ENCODE data around the gene SPOCK2. TPM values are rescaled to one million over a fixed set of nuclear protein-coding genes. Genes with fewer than 3 reads are reported as not detected.

Gene SPOCK2
- total RNA-seq, 1 donor from 2014 or later = 3.2 TPM

DNA sequence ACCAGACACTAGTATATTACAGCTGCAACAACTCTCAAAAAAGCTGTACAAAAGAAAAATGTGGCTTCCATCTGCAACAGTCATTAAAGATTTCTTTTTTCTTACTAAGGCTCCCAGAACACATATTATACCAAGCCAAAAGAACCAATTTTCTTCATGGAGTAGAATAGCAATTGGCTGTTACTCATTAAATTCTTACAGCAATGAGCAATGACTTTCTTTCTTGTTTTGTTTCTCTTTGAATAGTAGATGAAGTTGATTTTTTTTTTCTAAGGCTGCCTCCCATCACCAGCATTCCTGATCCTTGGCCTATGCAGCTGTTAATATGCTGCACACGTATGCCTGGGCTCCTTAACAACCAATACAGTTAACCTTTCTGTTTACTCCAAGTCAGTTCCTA is 36.6 kb upstream of the SPOCK2 start:
- H4K20me1 ChIP-seq (ENCODE audit: low read depth) = no peaks in the 10 kb centered on the region
- Mint-ChIP-seq H3K27me3 (ENCODE audit: insufficient read depth, low read depth) (peaks cover 2% of the 10 kb centered on the region), H3K27ac (no peak overlapping the region), H3K4me1 (peaks cover 8% of the 10 kb centered on the region), H3K36me3 (peaks cover 10% of the 10 kb centered on the region), H3K4me3 (no peak overlapping the region), H3K9me3 (no peaks in the 10 kb centered on the region)
- no peak overlapping the region for H3K4me2 ChIP-seq
- no peak overlapping the region for H3K4me3 ChIP-seq
- H3K9ac ChIP-seq = no peak overlapping the region
- no peak overlapping the region for H2AFZ ChIP-seq (replicated peaks)
- DNase-seq (ENCODE audit: low spot score) = no peak
- H3F3A ChIP-seq (ENCODE audit: low read depth) = peaks cover 6% of the 10 kb centered on the region
- peaks cover 7% of the 10 kb centered on the region for H3K4me1 ChIP-seq
- no peak overlapping the region for H3K27ac ChIP-seq
- no peaks in the 10 kb centered on the region for H3K27me3 ChIP-seq
- no peaks in the 10 kb centered on the region for H3K79me2 ChIP-seq (ENCODE audit: low read depth)
- TF ChIP-seq CTCF (IDR thresholded peaks at IDR 0.05) = no peak
- TF ChIP-seq EZH2 (IDR thresholded peaks at IDR 0.05) = no peak
- TF ChIP-seq EZH2phosphoT487 (IDR thresholded peaks at IDR 0.05) = no peak
- H3K9me3 ChIP-seq (ENCODE audit: low read depth) = no peaks in the 10 kb centered on the region
- no peaks in the 10 kb centered on the region for H3K36me3 ChIP-seq

DNA sequence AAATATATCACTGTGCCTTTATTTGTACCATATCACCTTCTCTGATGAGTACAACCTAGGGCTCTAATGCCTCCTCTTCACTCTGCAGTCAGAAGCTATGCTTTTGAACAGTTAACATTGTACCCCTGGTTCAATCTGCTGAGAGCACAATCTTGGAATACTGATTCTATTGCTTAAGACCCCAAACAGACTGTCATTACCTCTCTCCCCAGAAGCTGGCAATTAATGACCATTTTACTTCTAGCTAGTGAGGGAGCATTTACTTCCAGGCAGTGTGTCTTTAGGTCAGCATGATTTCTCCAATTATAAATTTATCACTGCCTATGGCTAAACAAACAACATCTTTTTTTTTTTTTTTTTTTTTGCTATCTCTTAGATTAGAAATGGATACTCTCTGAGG is 36.0 kb upstream of the SPOCK2 start:
- Mint-ChIP-seq H3K4me3 (no peak overlapping the region), H3K27ac (no peak overlapping the region), H3K4me1 (peaks cover 8% of the 10 kb centered on the region), H3K27me3 (ENCODE audit: insufficient read depth, low read depth) (peaks cover 2% of the 10 kb centered on the region), H3K36me3 (peaks cover 11% of the 10 kb centered on the region), H3K9me3 (no peaks in the 10 kb centered on the region)
- H3K4me1 ChIP-seq = peaks cover 7% of the 10 kb centered on the region
- no peaks in the 10 kb centered on the region for H4K20me1 ChIP-seq (ENCODE audit: low read depth)
- no peak for TF ChIP-seq EZH2 (IDR thresholded peaks at IDR 0.05)
- TF ChIP-seq EZH2phosphoT487 (IDR thresholded peaks at IDR 0.05) = no peak
- TF ChIP-seq CTCF (IDR thresholded peaks at IDR 0.05) = no peak
- no peak overlapping the region for H3K27ac ChIP-seq
- peaks cover 6% of the 10 kb centered on the region for H3F3A ChIP-seq (ENCODE audit: low read depth)
- no peaks in the 10 kb centered on the region for H3K79me2 ChIP-seq (ENCODE audit: low read depth)
- H3K4me2 ChIP-seq = no peak overlapping the region
- H3K9me3 ChIP-seq (ENCODE audit: low read depth) = no peaks in the 10 kb centered on the region
- H3K4me3 ChIP-seq = no peak overlapping the region
- H2AFZ ChIP-seq (replicated peaks) = no peak overlapping the region
- H3K36me3 ChIP-seq = no peaks in the 10 kb centered on the region
- H3K27me3 ChIP-seq = no peaks in the 10 kb centered on the region
- DNase-seq (ENCODE audit: low spot score) = no peak
- no peak overlapping the region for H3K9ac ChIP-seq

GRCh38 chr10:72123616-72124015 is 35.3 kb upstream of the SPOCK2 start:
- no peaks in the 10 kb centered on the region for H4K20me1 ChIP-seq (ENCODE audit: low read depth)
- no peak overlapping the region for H3K4me2 ChIP-seq
- H2AFZ ChIP-seq (replicated peaks) = no peak overlapping the region
- no peaks in the 10 kb centered on the region for H3K79me2 ChIP-seq (ENCODE audit: low read depth)
- H3K27ac Mint-ChIP-seq = peak overlapping the region; percentile 67
- H3K4me3 Mint-ChIP-seq = no peak overlapping the region
- TF ChIP-seq CTCF (IDR thresholded peaks at IDR 0.05) (no peak), EZH2 (IDR thresholded peaks at IDR 0.05) (no peak), EZH2phosphoT487 (IDR thresholded peaks at IDR 0.05) (no peak)
- peaks cover 13% of the 10 kb centered on the region for H3K36me3 Mint-ChIP-seq
- no peak overlapping the region for H3K9ac ChIP-seq
- H3K4me1 ChIP-seq = peaks cover 7% of the 10 kb centered on the region
- H3K27me3 Mint-ChIP-seq (ENCODE audit: insufficient read depth, low read depth) = peaks cover 2% of the 10 kb centered on the region
- no peak overlapping the region for H3K27ac ChIP-seq
- no peaks in the 10 kb centered on the region for H3K9me3 ChIP-seq (ENCODE audit: low read depth)
- no peak for DNase-seq (ENCODE audit: low spot score)
- H3K27me3 ChIP-seq = no peaks in the 10 kb centered on the region
- H3K9me3 Mint-ChIP-seq = no peaks in the 10 kb centered on the region
- H3K36me3 ChIP-seq = no peaks in the 10 kb centered on the region
- no peak overlapping the region for H3K4me3 ChIP-seq
- H3K4me1 Mint-ChIP-seq = peaks cover 8% of the 10 kb centered on the region
- peaks cover 6% of the 10 kb centered on the region for H3F3A ChIP-seq (ENCODE audit: low read depth)

Data from neural progenitor cell (in vitro differentiated cells).